ENCODE measurements around the gene MAML3.

Gene MAML3

GRCh38 chr4:140099983-140100382 lies 54.0 kb downstream of the MAML3 start:
- no peak for DNase-seq (ENCODE audit: low read depth)

GRCh38 chr4:140098455-140099160 lies 55.4 kb downstream of the MAML3 start:
- no peak for DNase-seq (ENCODE audit: low read depth)

GRCh38 chr4:140097572-140097971 lies 56.4 kb downstream of the MAML3 start:
- no peak for DNase-seq (ENCODE audit: low read depth)

- DNase-seq (ENCODE audit: low read depth): no peak
Observed at GRCh38 chr4:140096921-140097320, 57.1 kb downstream of the MAML3 start.

- no peak for DNase-seq (ENCODE audit: low read depth)
Observed at GRCh38 chr4:140096483-140096861, 57.5 kb downstream of the MAML3 start.

GRCh38 chr4:140095694-140096482 lies 58.1 kb downstream of the MAML3 start:
- DNase-seq (ENCODE audit: low read depth): peak; percentile 72

GRCh38 chr4:140094438-140095420 lies 59.3 kb downstream of the MAML3 start:
- DNase-seq (ENCODE audit: low read depth): no peak

GRCh38 chr4:140092094-140092851 lies 61.7 kb downstream of the MAML3 start:
- DNase-seq (ENCODE audit: low read depth): no peak

GRCh38 chr4:140091305-140091704 lies 62.7 kb downstream of the MAML3 start:
- no peak for DNase-seq (ENCODE audit: low read depth)

- no peak for DNase-seq (ENCODE audit: low read depth)
Observed at GRCh38 chr4:140090215-140090731, 63.7 kb downstream of the MAML3 start.

GRCh38 chr4:140089216-140089615 lies 64.8 kb downstream of the MAML3 start:
- no peak for DNase-seq (ENCODE audit: low read depth)

GRCh38 chr4:140088323-140088967 lies 65.5 kb downstream of the MAML3 start:
- DNase-seq (ENCODE audit: low read depth): no peak

GRCh38 chr4:140085881-140086280 lies 68.1 kb downstream of the MAML3 start:
- DNase-seq (ENCODE audit: low read depth): no peak

GRCh38 chr4:140085062-140085622 lies 68.8 kb downstream of the MAML3 start:
- no peak for DNase-seq (ENCODE audit: low read depth)

- DNase-seq (ENCODE audit: low read depth): no peak
Observed at GRCh38 chr4:140084385-140084784, 69.6 kb downstream of the MAML3 start.

- no peak for DNase-seq (ENCODE audit: low read depth)
Observed at GRCh38 chr4:140082391-140082755, 71.6 kb downstream of the MAML3 start.

- no peak for DNase-seq (ENCODE audit: low read depth)
Observed at GRCh38 chr4:140081641-140082390, 72.2 kb downstream of the MAML3 start.

- DNase-seq (ENCODE audit: low read depth): no peak
Observed at GRCh38 chr4:140080883-140081282, 73.1 kb downstream of the MAML3 start.

- no peak for DNase-seq (ENCODE audit: low read depth)
Observed at GRCh38 chr4:140078366-140078765, 75.6 kb downstream of the MAML3 start.

GRCh38 chr4:140076307-140076706 lies 77.7 kb downstream of the MAML3 start:
- DNase-seq (ENCODE audit: low read depth): no peak
